Mesodermal cell (in vitro differentiated cells): Measurements from ENCODE around the gene AGFG1.

Experiments
- H3K27ac ChIP-seq: 2 replicates; pipeline ENCODE4 v1.7.0; 2013; ENCODE audit warnings: mild to moderate bottlenecking, low read depth, low read length, moderate library complexity; ENCODE audit not compliant: severe bottlenecking
- H3K36me3 ChIP-seq: 2 replicates; pipeline ENCODE4 v1.7.1; 2013; ENCODE audit warnings: mild to moderate bottlenecking, low read length, moderate library complexity; ENCODE audit not compliant: control insufficient read depth, insufficient read depth
- H3K4me1 ChIP-seq: one replicate; pipeline ENCODE4 v1.7.1; 2013; ENCODE audit warnings: mild to moderate bottlenecking, low read length; ENCODE audit not compliant: insufficient read depth, control insufficient read depth, poor library complexity, severe bottlenecking
- H3K4me3 ChIP-seq: 2 replicates; pipeline ENCODE4 v1.7.0; 2013; ENCODE audit warnings: low read length, control low read depth, mild to moderate bottlenecking; ENCODE audit not compliant: insufficient read depth, poor library complexity, severe bottlenecking; ENCODE audit errors: extremely low read depth
- H3K9me3 ChIP-seq: 2 replicates; pipeline ENCODE4 v1.7.1; 2013; ENCODE audit warnings: mild to moderate bottlenecking, low read length, moderate library complexity; ENCODE audit not compliant: control insufficient read depth
- WGBS, 2 experiments: methylation state at CpG; one replicate each; pipeline ENCODE4 v1.1.5; 2013; ENCODE audit warnings: missing lambda C conversion rate in 2 of 2; ENCODE audit not compliant: insufficient coverage in 2 of 2; 5-methylcytosine and 5-hydroxymethylcytosine counted together

Gene AGFG1

DNA sequence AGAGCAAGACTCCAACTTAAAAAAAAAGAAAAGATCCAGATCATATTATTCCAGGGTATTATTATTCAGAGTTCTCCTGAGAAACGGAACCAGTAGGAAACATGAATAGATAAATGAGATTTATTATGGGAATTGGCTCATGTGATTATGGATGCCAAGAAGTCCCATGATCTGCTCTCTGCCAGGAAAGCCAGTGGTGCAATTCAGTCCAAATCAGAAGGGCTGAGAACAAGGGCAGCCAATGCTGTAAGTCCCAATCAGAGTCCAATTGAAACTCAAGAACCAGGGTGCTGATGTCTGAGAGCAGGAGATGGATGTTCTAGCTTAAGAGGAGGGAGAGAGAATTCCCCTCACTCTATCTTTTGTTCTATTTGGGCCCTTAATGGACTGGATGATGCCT lies 134.5 kb downstream of the AGFG1 start:
- Histone ChIP-seq H3K27ac (no peak overlapping the region), H3K4me3 (no peak overlapping the region), H3K36me3 (no peaks in the 10 kb centered on the region), H3K4me1 (no peaks in the 10 kb centered on the region), H3K9me3 (no peaks in the 10 kb centered on the region)
- WGBS, 2 experiments = 100% methylated on average over 1 of the region's 1 CpG; no CpG with 5 or more reads in 1 of the 2 experiments

- Histone ChIP-seq H3K27ac (no peak overlapping the region), H3K9me3 (no peaks in the 10 kb centered on the region), H3K4me3 (no peak overlapping the region), H3K4me1 (no peaks in the 10 kb centered on the region), H3K36me3 (no peaks in the 10 kb centered on the region)
- WGBS, 2 experiments = 44 to 67% methylated on average over 1 to 2 of the region's 3 CpGs
Measured at GRCh38 chr2:227607941-227608340, 136.0 kb downstream of the AGFG1 start.

DNA sequence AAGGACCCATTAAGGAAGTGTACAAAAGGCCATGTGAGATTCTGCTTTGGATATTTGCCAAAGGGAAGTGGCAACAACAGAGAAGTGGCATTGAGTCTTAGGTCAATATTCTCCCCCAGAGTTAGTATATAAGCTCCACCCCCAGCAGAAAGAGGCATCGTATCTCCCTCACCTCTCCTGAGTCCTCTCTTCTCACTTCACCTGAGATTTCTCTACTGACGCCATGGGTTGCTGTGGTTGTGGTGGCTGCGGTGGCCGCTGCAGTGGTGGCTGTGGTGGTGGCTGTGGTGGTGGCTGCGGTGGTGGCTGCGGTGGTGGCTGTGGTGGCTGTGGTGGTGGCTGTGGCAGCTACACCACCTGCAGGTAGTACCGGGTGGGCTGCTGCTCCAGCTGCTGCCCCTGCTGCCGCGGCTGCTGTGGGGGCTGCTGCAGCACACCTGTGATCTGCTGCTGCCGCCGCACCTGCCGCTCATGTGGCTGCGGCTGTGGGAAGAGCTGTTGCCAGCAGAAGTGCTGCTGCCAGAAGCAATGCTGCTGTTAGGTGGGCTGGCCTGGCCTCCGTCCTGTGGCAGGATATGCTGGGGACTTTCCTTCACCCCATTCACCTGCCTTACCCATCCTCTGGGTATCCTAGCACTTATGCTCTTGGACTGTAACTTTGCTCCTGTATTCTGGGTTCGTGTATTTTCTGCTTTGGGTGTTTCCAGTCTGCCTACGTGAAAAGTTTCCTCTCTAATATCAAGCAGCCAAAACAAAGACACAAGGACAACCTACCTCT lies 136.8 kb downstream of the AGFG1 start:
- Histone ChIP-seq H3K4me3 (no peak overlapping the region), H3K9me3 (no peaks in the 10 kb centered on the region), H3K27ac (no peak overlapping the region), H3K4me1 (no peaks in the 10 kb centered on the region), H3K36me3 (no peaks in the 10 kb centered on the region)
- 73 to 83% methylated on average over 3 to 7 of the region's 16 CpGs for WGBS, 2 experiments

- Histone ChIP-seq H3K4me1 (no peaks in the 10 kb centered on the region), H3K9me3 (no peaks in the 10 kb centered on the region), H3K36me3 (no peaks in the 10 kb centered on the region), H3K27ac (no peak overlapping the region), H3K4me3 (no peak overlapping the region)
- no CpG with 5 or more reads among the region's 2 CpGs for WGBS, 2 experiments
Measured at GRCh38 chr2:227610123-227610522, 138.2 kb downstream of the AGFG1 start.
